Fibroblast of skin of scalp (primary cell): ENCODE results near the gene KRT15.
A peak's percentile ranks its signal among the peaks of the same experiment; 100 is the strongest.

Experiments
- DNase-seq: peaks from one replicate; pipeline ENCODE4 v3.0.0-alpha.2; 2013

The KRT15 gene

DNA sequence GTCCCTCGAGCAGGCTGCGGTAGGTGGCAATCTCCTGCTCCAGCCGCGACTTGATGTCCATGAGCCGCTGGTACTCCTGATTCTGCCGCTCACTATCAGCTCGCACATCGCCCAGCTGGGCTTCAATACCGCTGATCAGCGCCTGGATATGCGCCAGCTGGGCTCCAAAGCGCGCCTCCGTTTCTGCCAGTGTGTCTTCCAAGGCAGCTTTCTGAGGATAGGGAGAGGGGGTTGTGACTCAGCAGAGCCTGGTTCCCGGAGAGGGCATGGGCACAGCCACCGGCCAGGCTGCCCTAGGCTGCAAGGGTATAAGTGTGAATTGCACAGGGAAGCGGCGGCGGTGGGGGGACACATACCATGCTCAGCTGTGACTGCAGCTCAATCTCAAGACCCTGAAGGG lies 5.1 kb upstream of the KRT15 start:
- DNase-seq: no peak

DNA sequence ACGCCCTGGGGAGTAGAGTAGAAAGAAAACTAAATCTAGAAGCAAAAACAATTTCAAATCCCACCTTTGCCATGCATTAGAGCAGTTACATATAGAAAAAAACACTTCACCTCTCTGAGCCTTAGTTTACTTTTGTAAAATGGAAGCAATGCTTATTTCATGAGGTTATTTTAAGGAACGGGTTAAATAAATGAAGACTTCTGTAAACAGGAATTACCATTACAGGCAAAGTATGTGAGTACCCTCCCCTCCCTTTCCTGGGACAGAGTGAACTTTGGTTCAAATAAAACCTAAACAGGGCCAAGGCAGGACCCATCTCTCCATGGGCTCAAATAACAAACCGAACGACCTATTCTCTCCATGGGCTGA lies 4.5 kb upstream of the KRT15 start:
- no peak for DNase-seq

DNA sequence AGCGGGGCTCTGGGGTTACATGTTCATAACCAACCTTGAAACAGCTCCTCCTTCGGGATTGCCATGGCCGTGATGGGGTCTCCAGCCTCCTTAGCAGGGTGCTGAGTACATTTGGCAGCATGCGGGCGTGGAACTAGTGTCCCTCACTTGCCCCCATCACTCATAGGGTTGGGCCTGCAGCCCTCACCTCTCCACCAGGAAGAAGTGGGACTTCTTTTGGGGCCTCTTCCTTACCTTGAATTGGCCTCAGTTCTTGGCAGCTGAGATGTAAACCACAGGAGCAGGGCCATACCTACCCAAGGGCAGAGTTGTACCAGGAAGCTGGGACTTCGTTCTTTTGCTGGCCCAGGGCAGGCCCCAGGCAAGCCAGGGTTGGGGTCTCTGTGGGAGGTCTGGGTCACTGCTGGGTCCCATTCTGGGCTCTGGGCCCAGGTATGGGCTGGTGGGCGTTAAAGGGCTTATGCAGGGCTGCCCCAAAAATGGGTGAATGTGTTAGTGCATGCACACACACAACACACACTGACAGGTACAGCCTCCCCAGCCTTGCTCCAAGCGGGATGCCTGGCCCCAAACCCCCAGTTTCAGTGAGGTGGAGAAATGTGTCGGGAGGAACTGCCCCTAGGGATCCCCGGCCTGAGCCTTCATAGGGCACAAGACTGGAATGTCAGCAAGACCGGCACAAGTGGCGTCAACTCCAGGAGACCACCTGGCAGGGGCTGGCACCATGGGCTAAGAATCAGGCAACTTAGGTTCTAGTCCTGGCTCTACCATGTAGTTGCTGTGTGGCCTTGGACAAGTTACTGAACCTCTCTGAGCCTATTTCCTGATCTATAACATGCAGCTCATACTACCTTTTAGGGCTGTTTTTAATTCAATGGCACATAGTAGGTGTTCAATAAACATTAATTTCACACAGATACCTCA lies 3.9 kb upstream of the KRT15 start:
- DNase-seq: no peak

DNA sequence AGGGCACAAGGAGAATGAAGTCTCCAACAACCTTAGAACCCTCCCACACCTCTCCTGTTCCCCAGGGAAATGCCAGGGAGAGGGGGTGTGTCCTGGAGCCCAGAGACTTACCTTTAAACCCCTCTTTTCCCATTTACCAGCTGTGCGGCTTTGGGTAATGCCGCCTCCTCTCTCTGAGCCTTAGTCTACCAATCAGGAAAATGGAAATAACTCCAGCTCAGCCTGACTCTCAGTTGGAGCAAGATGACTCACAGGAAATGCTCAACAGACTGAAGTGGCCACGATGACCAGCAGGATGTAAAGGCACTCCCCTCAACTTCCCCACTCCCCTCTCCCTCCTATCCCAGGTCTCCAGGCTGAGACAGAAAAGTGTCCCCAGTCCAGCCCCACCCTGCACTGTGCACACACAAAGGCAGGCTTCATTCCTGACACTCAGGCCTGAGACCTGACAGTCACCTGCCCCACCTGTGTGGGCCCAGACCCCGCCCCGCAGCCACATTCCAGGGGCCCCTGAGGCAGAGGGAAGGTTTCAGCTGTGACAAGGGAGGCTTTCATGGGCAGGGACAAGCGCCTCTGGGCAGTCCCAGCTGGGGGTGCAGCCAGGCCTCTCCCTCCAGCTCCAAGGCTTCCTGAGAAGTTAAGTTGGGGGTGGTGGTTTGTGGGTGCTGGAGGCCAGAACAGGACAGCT lies 3.0 kb upstream of the KRT15 start:
- DNase-seq: peak; percentile 74

GRCh38 chr17:41520821-41521521 lies 2.3 kb upstream of the KRT15 start:
- no peak for DNase-seq

GRCh38 chr17:41519501-41520224 lies 973 bp upstream of the KRT15 start:
- no peak for DNase-seq

- DNase-seq: no peak
Observed at GRCh38 chr17:41518031-41518430, 659 bp downstream of the KRT15 start.

DNA sequence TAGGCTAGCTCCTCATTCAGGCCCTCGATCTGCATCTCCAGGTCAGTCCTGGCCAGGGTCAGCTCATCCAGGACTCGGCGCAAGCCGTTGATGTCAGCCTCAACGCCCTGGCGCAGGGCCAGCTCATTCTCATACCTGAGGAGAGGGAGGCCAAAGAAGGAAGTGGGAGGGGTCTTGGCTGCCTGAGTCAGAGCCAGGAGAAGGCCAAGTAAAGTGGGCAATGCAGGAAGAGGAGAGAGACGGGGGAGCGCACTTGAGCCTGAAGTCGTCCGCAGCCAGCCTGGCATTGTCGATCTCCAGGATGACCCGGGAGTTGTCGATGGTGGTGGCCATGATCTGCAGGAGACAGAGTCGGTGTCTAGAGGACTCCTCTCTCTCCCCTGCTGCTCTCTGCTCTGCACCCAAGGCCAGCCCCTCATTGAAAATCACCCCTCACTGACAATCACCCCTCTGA lies 1.8 kb downstream of the KRT15 start:
- no peak for DNase-seq

DNA sequence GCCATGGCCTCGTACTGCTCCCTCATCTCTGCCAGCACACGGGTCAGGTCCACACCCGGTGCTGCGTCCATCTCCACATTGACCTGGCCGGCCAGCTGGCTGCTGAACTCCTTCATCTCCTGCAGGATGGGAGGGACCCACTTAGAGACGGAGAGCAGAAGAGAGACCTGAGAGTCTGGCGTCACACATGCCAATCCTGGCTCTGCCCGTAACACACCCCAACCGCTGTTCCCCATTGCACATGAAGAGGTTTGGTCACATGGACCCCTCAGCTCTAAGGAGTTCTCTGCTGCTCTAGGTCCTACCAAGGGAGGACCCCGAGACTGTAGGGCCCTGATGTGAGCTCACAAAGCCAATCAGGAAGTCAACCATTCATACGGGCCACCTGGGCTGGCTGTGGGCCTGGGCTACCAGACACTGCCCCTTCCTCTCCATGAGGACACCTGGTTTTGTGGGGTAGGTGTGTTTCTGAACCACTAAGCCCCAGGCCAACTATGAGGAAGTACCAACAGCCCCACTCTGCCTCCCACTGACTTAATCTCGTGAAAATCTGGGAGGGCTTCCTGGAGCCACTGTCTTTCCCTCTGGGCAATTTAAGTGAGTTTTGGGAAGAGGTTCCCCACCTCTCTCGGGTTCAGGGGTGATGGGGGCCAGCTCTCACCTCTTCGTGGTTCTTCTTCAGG lies 2.4 kb downstream of the KRT15 start:
- DNase-seq: no peak

DNA sequence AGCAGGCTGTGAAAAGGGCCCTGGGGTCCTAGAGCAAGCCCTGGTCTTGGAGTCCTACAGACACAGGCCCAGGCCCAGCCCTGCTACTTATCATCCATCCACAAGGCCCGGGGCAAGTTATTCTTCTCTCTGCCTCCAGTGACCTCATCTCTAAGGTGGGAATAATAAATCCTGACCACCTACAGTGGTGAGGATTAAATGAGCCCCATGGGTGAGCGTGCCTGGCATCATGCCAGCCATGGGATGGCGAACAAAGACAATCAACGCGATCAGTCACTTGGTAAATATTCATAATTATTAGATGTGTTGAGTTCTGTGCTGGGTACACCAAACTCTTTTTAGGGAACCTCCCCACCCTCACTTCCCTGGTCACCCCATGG lies 5.5 kb downstream of the KRT15 start:
- no peak for DNase-seq

GRCh38 chr17:41512546-41513167 lies 6.0 kb downstream of the KRT15 start:
- DNase-seq: no peak

DNA sequence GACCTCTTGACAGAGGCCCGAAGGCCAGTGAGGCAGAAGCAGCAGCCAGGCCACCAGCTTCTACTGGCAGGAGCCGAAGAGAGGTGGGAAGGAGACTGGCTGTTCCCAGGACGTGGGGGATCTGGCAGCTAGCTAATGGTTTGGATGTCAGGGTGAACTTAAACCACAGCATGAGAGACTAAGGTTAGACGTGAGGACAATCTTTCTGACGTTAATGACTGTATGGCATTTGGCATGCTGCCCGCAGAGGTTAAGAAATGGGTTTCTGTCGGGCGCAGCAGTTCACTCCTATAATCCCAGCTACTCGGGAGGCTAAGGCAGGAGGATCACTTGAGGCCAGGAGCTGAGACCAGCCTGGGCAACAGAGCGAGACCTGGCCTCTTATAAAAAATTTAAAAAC lies 7.0 kb downstream of the KRT15 start:
- DNase-seq: no peak

- DNase-seq: no peak
Observed at GRCh38 chr17:41511116-41511515, 7.6 kb downstream of the KRT15 start.

GRCh38 chr17:41510251-41511065 lies 8.2 kb downstream of the KRT15 start:
- no peak for DNase-seq

- no peak for DNase-seq
Observed at GRCh38 chr17:41507315-41507880, 11.3 kb downstream of the KRT15 start.

- DNase-seq: no peak
Observed at GRCh38 chr17:41505809-41506767, 12.6 kb downstream of the KRT15 start.

- no peak for DNase-seq
Observed at GRCh38 chr17:41505007-41505808, 13.5 kb downstream of the KRT15 start, which contains the start of gene KRT13. Gene KRT13 (minus strand): TSS chr17:41505612. CDS start chr17:41505550, 62 bp downstream.
